ENCODE data around the gene MICAL3. TPM values are rescaled to one million over a fixed set of nuclear protein-coding genes. Genes with fewer than 3 reads are reported as not detected.

Gene MICAL3
- polyA plus RNA-seq, 1 donor from 2014 or later = 28.1 TPM

DNA sequence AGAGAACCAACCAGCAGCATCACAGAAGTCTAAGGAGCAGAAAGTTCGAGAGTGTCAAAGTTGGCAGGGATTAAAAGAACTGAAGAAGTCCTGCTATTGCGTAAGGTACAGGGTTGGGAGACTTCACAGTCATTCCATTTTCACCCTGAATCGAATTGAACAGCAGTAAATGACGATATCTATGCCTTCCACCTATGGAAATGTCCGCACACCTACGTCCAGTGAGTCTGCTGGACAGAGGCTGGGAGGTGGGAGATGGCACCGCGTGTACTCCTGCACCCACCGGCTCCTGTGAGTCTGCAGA is 116.7 kb downstream of the MICAL3 start:
- peaks cover 3% of the 10 kb centered on the region for H3K79me2 ChIP-seq (replicated peaks; ENCODE audit: insufficient read depth, low read length)
- no peaks in the 10 kb centered on the region for H3F3A ChIP-seq (ENCODE audit: insufficient read depth, low read length, poor library complexity, severe bottlenecking)
- no peak overlapping the region for H3K27ac ChIP-seq (ENCODE audit: low read length)
- no peak overlapping the region for H3K4me3 ChIP-seq (ENCODE audit: low read length)
- no peaks in the 10 kb centered on the region for H3K9me3 ChIP-seq (ENCODE audit: low read length)
- no peak overlapping the region for H3K9ac ChIP-seq (ENCODE audit: low read length)
- no peaks in the 10 kb centered on the region for H3K27me3 ChIP-seq (ENCODE audit: insufficient read depth, low read depth, low read length)
- H2AFZ ChIP-seq (ENCODE audit: low read depth, low read length) = no peak overlapping the region
- H4K20me1 ChIP-seq (ENCODE audit: insufficient read depth) = no peaks in the 10 kb centered on the region
- no peaks in the 10 kb centered on the region for H3K9me2 ChIP-seq (ENCODE audit: insufficient read depth, low read length)
- H3K4me2 ChIP-seq (ENCODE audit: low read length) = no peak overlapping the region
- peaks cover 11% of the 10 kb centered on the region for H3K36me3 ChIP-seq (ENCODE audit: insufficient read depth, low read length)
- no peak for TF ChIP-seq EP300 (conservative IDR thresholded peaks at IDR 0.05; ENCODE audit: poor library complexity, severe bottlenecking)
- no peak for TF ChIP-seq EZH2 (IDR thresholded peaks at IDR 0.05; ENCODE audit: borderline replicate concordance, insufficient read depth, low read length, poor library complexity, severe bottlenecking)
- no peak for TF ChIP-seq RAD21 (conservative IDR thresholded peaks at IDR 0.05)
- TF ChIP-seq POLR2AphosphoS5 (IDR thresholded peaks at IDR 0.05) = no peak
- no peak for TF ChIP-seq MXI1 (conservative IDR thresholded peaks at IDR 0.05; ENCODE audit: poor library complexity, severe bottlenecking)
- TF ChIP-seq, protein P1, sequence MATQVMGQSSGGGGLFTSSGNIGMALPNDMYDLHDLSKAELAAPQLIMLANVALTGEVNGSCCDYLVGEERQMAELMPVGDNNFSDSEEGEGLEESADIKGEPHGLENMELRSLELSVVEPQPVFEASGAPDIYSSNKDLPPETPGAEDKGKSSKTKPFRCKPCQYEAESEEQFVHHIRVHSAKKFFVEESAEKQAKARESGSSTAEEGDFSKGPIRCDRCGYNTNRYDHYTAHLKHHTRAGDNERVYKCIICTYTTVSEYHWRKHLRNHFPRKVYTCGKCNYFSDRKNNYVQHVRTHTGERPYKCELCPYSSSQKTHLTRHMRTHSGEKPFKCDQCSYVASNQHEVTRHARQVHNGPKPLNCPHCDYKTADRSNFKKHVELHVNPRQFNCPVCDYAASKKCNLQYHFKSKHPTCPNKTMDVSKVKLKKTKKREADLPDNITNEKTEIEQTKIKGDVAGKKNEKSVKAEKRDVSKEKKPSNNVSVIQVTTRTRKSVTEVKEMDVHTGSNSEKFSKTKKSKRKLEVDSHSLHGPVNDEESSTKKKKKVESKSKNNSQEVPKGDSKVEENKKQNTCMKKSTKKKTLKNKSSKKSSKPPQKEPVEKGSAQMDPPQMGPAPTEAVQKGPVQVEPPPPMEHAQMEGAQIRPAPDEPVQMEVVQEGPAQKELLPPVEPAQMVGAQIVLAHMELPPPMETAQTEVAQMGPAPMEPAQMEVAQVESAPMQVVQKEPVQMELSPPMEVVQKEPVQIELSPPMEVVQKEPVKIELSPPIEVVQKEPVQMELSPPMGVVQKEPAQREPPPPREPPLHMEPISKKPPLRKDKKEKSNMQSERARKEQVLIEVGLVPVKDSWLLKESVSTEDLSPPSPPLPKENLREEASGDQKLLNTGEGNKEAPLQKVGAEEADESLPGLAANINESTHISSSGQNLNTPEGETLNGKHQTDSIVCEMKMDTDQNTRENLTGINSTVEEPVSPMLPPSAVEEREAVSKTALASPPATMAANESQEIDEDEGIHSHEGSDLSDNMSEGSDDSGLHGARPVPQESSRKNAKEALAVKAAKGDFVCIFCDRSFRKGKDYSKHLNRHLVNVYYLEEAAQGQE (IDR thresholded peaks at IDR 0.05; ENCODE audit: borderline replicate concordance) = no peak

DNA sequence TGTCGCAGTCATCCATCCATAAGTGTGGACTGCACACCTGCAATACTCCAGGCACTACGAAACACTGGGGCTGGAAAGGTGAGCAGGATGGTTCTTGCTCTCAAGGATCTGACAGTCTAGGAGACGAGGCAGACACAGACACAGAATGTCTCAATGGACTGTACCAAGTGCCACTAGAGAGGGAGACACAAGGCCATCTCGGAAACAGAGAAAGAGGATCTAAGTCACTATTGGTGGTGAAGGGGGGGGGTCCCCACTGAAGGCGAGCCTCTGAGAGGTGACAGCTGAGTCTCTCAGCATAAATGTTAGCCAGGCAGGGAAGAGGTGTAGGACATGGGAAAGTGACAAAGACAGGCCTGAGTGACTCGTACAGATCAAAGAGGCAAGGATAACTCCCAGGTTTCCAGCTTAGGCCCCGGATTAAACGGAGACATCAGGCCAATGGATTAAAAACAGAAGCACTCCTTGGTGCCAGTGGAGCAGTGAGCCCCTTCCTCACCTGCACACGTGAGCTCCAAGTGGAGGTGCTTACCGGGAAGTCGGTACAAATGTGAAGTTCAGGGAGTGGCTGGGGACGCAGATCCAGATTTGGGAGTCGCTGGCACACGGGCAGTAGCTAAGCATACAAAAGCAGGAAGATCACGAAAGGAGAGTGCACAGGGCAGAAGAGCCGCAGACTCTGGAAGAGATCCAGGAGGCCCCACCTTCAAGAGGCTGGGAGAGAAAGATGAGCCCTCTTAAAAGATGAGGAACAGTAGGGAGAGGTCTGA is 117.2 kb downstream of the MICAL3 start:
- Histone ChIP-seq H3K27ac (ENCODE audit: low read length) (no peak overlapping the region), H3K4me3 (ENCODE audit: low read length) (no peak overlapping the region), H3F3A (ENCODE audit: insufficient read depth, low read length, poor library complexity, severe bottlenecking) (no peaks in the 10 kb centered on the region), H3K36me3 (ENCODE audit: insufficient read depth, low read length) (peaks cover 11% of the 10 kb centered on the region), H4K20me1 (ENCODE audit: insufficient read depth) (no peaks in the 10 kb centered on the region), H3K79me2 (replicated peaks; ENCODE audit: insufficient read depth, low read length) (peaks cover 3% of the 10 kb centered on the region), H3K27me3 (ENCODE audit: insufficient read depth, low read depth, low read length) (no peaks in the 10 kb centered on the region), H3K9ac (ENCODE audit: low read length) (no peak overlapping the region), H3K9me2 (ENCODE audit: insufficient read depth, low read length) (no peaks in the 10 kb centered on the region), H3K4me2 (ENCODE audit: low read length) (no peak overlapping the region), H2AFZ (ENCODE audit: low read depth, low read length) (no peak overlapping the region), H3K9me3 (ENCODE audit: low read length) (no peaks in the 10 kb centered on the region)
- TF ChIP-seq SMC3 (conservative IDR thresholded peaks at IDR 0.05; ENCODE audit: poor library complexity) (no peak), CTCF (IDR thresholded peaks at IDR 0.05; ENCODE audit: poor library complexity, severe bottlenecking) (no peak), EZH2 (IDR thresholded peaks at IDR 0.05; ENCODE audit: borderline replicate concordance, insufficient read depth, low read length, poor library complexity, severe bottlenecking) (no peak), TAF1 (IDR thresholded peaks at IDR 0.05; ENCODE audit: low read depth) (no peak), POLR2AphosphoS5 (IDR thresholded peaks at IDR 0.05) (no peak), MXI1 (conservative IDR thresholded peaks at IDR 0.05; ENCODE audit: poor library complexity, severe bottlenecking) (no peak), RAD21 (conservative IDR thresholded peaks at IDR 0.05) (no peak), EP300 (conservative IDR thresholded peaks at IDR 0.05; ENCODE audit: poor library complexity, severe bottlenecking) (no peak)
- TF ChIP-seq, protein P1 (IDR thresholded peaks at IDR 0.05; ENCODE audit: borderline replicate concordance) = no peak

All from neural cell (in vitro differentiated cells).